Neural cell (in vitro differentiated cells): Measurements from ENCODE around the gene STRA6.

ENCODE experiments used
- CTCF ChIP-seq: fragments of 450-650 bp; IDR thresholded peaks from 2 replicates; pipeline ENCODE4 v1.5.1; 2014; ENCODE audit warnings: antibody characterized with exemption, mild to moderate bottlenecking, moderate library complexity; ENCODE audit not compliant: poor library complexity, severe bottlenecking
- EP300 ChIP-seq: fragments of 450-650 bp; conservative IDR thresholded peaks from 2 replicates; pipeline ENCODE4 v1.6.1; 2014; ENCODE audit warnings: antibody characterized with exemption, mild to moderate bottlenecking, moderate library complexity; ENCODE audit not compliant: poor library complexity, severe bottlenecking
- EZH2 ChIP-seq: fragments of 200-600, 300-800 bp; shearing (Covaris generic), sonication (generic); IDR thresholded peaks from 2 replicates; pipeline ENCODE4 v1.6.1; 2014; ENCODE audit warnings: antibody characterized with exemption, low read length, borderline replicate concordance, mild to moderate bottlenecking; ENCODE audit not compliant: insufficient read depth, poor library complexity, severe bottlenecking
- MXI1 ChIP-seq: fragments of 450-650 bp; conservative IDR thresholded peaks from 2 replicates; pipeline ENCODE4 v1.6.1; 2014; ENCODE audit warnings: antibody characterized with exemption, mild to moderate bottlenecking; ENCODE audit not compliant: poor library complexity, severe bottlenecking
- POLR2AphosphoS5 ChIP-seq: IDR thresholded peaks from 2 replicates; pipeline ENCODE4 v1.6.1; 2012
- RAD21 ChIP-seq: fragments of 450-650 bp; conservative IDR thresholded peaks from 2 replicates; pipeline ENCODE4 v1.6.1; 2014; ENCODE audit warnings: antibody characterized with exemption, mild to moderate bottlenecking, moderate library complexity
- REST ChIP-seq: IDR thresholded peaks from 2 replicates; pipeline ENCODE4 v1.6.1; 2012; ENCODE audit warnings: borderline replicate concordance
- SMC3 ChIP-seq: fragments of 450-650 bp; conservative IDR thresholded peaks from 2 replicates; pipeline ENCODE4 v1.6.1; 2014; ENCODE audit warnings: antibody characterized with exemption, mild to moderate bottlenecking, moderate library complexity; ENCODE audit not compliant: poor library complexity
- TAF1 ChIP-seq: IDR thresholded peaks from 2 replicates; pipeline ENCODE4 v1.6.1; 2012; ENCODE audit warnings: low read depth

DNA sequence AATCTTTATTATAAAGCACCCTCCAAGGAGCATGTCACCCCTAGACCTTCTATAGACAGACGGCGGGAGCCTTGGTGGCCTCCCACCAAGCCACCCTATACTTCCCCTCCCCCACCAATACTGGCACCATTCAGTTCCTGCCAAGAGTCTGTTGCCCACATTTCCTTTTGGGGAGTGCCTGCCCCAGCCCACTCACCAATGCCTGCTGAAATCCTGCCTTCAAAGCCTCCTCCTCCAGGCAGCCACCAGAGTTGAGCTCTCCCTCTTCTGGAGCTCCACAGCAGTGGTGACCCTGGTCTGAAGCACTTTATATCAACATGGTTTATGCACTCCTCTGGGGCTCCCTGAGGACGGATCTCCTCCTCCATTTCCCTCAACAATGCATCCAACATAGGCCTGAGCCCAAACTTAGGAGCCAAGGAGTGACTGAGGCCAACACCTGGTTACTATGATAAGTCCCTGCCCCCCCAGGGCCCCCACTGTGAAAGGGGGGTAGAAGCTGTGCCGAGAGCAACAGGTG, 42.3 kb upstream of the STRA6 start:
- TF ChIP-seq CTCF (no peak), TAF1 (no peak), EZH2 (no peak), POLR2AphosphoS5 (no peak), EP300 (no peak), SMC3 (no peak), REST (no peak), RAD21 (no peak), MXI1 (no peak)
